Spleen (tissue), 7 donors: ENCODE results near the gene PRKAR2A.

Experiments
- POLR2A ChIP-seq, 3 donors: fragments of 450-650 bp; IDR thresholded peaks; one replicate each; pipeline ENCODE4 v1.5.1; 2017; ENCODE audit warnings: antibody characterized with exemption in 3 of 3, mild to moderate bottlenecking in 1 of 3
- POLR2AphosphoS5 ChIP-seq, 3 donors: sonication (generic); formaldehyde crosslinking; IDR thresholded peaks; one replicate each; pipeline ENCODE4 v1.5.1; 2017; ENCODE audit warnings: antibody characterized with exemption in 3 of 3
- TF ChIP-seq, protein P1 (sequence below), 11 experiments: fragments of 200-600 bp in 7 of 11; fragments of 450-650 bp in 4 of 11; sonication (generic) in 4 of 11; IDR thresholded peaks in 8 of 11; conservative IDR thresholded peaks in 3 of 11; 1 replicate in 7 of 11; 2 replicates in 4 of 11; pipeline versions ENCODE4 v1.4.0 to v1.8.0; 2016 to 2021; ENCODE audit warnings: antibody characterized with exemption in 11 of 11, inconsistent platforms in 4 of 11, mild to moderate bottlenecking in 1 of 11
- donor health status: DM: no; HTN: no; CAD: no; lungs with moderate emphysema.
- donor health status: DM: no; HTN: no; CAD: no.
- donor health status: DM: no; HTN: no; CAD: no.

DNA sequence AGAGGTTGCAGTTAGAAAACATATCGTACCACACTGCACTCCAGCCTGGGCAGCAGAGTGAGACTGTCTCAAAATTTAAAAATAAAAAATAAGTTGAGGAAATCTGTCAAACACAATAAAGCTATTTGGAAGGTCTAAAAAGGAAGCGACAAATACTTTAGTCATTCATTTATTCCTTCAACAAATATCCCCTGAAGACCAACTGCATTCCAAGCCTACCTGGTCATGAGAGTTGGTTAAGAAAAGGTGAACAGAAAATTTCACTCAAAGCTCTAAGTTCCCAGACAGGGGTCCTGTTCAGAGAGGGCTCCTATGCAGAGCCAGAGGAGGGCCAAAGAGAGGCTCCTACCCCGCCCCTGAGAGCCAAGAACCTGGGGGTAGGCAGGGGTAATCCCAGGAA is 15.4 kb upstream of the PRKAR2A start:
- TF ChIP-seq, protein P1, sequence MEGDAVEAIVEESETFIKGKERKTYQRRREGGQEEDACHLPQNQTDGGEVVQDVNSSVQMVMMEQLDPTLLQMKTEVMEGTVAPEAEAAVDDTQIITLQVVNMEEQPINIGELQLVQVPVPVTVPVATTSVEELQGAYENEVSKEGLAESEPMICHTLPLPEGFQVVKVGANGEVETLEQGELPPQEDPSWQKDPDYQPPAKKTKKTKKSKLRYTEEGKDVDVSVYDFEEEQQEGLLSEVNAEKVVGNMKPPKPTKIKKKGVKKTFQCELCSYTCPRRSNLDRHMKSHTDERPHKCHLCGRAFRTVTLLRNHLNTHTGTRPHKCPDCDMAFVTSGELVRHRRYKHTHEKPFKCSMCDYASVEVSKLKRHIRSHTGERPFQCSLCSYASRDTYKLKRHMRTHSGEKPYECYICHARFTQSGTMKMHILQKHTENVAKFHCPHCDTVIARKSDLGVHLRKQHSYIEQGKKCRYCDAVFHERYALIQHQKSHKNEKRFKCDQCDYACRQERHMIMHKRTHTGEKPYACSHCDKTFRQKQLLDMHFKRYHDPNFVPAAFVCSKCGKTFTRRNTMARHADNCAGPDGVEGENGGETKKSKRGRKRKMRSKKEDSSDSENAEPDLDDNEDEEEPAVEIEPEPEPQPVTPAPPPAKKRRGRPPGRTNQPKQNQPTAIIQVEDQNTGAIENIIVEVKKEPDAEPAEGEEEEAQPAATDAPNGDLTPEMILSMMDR (IDR thresholded peaks at IDR 0.05 in 8 of 11, conservative IDR thresholded peaks at IDR 0.05 in 3 of 11), result no peak
- TF ChIP-seq POLR2AphosphoS5 (IDR thresholded peaks at IDR 0.05), result no peak
- TF ChIP-seq POLR2A (IDR thresholded peaks at IDR 0.05), result no peak
